ENCODE measurements around the gene PTPRO.
"Not testable (repeated sequence)": the region's sequence is repeated elsewhere in the genome, so short reads cannot be mapped to it uniquely, and the experiment has no call there.

Gene PTPRO

GRCh38 chr12:15605881-15606590 lies 283.7 kb downstream of the PTPRO start:
- DNase-seq (ENCODE audit: low read depth) = no peak

GRCh38 chr12:15608406-15608805 lies 286.1 kb downstream of the PTPRO start:
- H3K4me3 ChIP-seq (ENCODE audit: low read depth, low read length) = no peak overlapping the region
- DNase-seq (ENCODE audit: low read depth) = no peak
- TF ChIP-seq MYC (IDR thresholded peaks at IDR 0.05; ENCODE audit: low read depth, low read length) = no peak
- no peak for TF ChIP-seq CTCF (IDR thresholded peaks at IDR 0.05; ENCODE audit: low read depth, low read length)
- no peak for TF ChIP-seq POLR2A (IDR thresholded peaks at IDR 0.05; ENCODE audit: extremely low read depth, insufficient read length)
- no peak for TF ChIP-seq MAX (IDR thresholded peaks at IDR 0.05; ENCODE audit: low read depth, low read length)

More at GRCh38 chr12:15605881-15606590, 283.7 kb downstream of the PTPRO start:
- no peak overlapping the region for H3K4me3 ChIP-seq (ENCODE audit: low read depth, low read length)
- TF ChIP-seq MYC (IDR thresholded peaks at IDR 0.05; ENCODE audit: low read depth, low read length) (no peak), MAX (IDR thresholded peaks at IDR 0.05; ENCODE audit: low read depth, low read length) (no peak), CTCF (IDR thresholded peaks at IDR 0.05; ENCODE audit: low read depth, low read length) (no peak), POLR2A (IDR thresholded peaks at IDR 0.05; ENCODE audit: extremely low read depth, insufficient read length) (no peak)

- no peak overlapping the region for H3K4me3 ChIP-seq (ENCODE audit: low read depth, low read length)
- TF ChIP-seq POLR2A (IDR thresholded peaks at IDR 0.05; ENCODE audit: extremely low read depth, insufficient read length) (no peak), MYC (IDR thresholded peaks at IDR 0.05; ENCODE audit: low read depth, low read length) (no peak), CTCF (IDR thresholded peaks at IDR 0.05; ENCODE audit: low read depth, low read length) (no peak), MAX (IDR thresholded peaks at IDR 0.05; ENCODE audit: low read depth, low read length) (no peak)
- DNase-seq (ENCODE audit: low read depth) = no peak
These were observed 286.6 kb downstream of the PTPRO start for GRCh38 chr12:15608941-15609340.

- no peak for TF ChIP-seq CTCF (IDR thresholded peaks at IDR 0.05; ENCODE audit: low read depth, low read length)
- no peak for TF ChIP-seq MAX (IDR thresholded peaks at IDR 0.05; ENCODE audit: low read depth, low read length)
- TF ChIP-seq MYC (IDR thresholded peaks at IDR 0.05; ENCODE audit: low read depth, low read length) = no peak
- TF ChIP-seq POLR2A (IDR thresholded peaks at IDR 0.05; ENCODE audit: extremely low read depth, insufficient read length) = no peak
- DNase-seq (ENCODE audit: low read depth) = no peak
- H3K4me3 ChIP-seq (ENCODE audit: low read depth, low read length) = no peak overlapping the region
These were observed 291.7 kb downstream of the PTPRO start for GRCh38 chr12:15613981-15614380.

GRCh38 chr12:15616495-15616894 lies 294.2 kb downstream of the PTPRO start:
- not testable (repeated sequence) for H3K4me3 ChIP-seq (ENCODE audit: low read depth, low read length); DNase-seq (ENCODE audit: low read depth)

- TF ChIP-seq POLR2A (IDR thresholded peaks at IDR 0.05; ENCODE audit: extremely low read depth, insufficient read length) = no peak
- TF ChIP-seq CTCF (IDR thresholded peaks at IDR 0.05; ENCODE audit: low read depth, low read length) = no peak
- no peak for TF ChIP-seq MAX (IDR thresholded peaks at IDR 0.05; ENCODE audit: low read depth, low read length)
- TF ChIP-seq MYC (IDR thresholded peaks at IDR 0.05; ENCODE audit: low read depth, low read length) = no peak
- H3K4me3 ChIP-seq (ENCODE audit: low read depth, low read length) = no peak overlapping the region
- no peak for DNase-seq (ENCODE audit: low read depth)
These were observed 298.6 kb downstream of the PTPRO start for GRCh38 chr12:15620741-15621539.

Data from NB4 (cell line).